ENCODE results near the gene DPH1. TPM values are rescaled to one million over a fixed set of nuclear protein-coding genes. Genes with fewer than 3 reads are reported as not detected.

DPH1 gene
- polyA plus RNA-seq, 1 of the 3 experiments (the other 2 are of a cell fraction): 36.2 TPM

GRCh38 chr17:2067048-2067561 is 37.2 kb downstream of the DPH1 start (continued):
- TF ChIP-seq REST (IDR thresholded peaks at IDR 0.05; ENCODE audit: low read depth, low read length) (no peak), SIN3A (IDR thresholded peaks at IDR 0.05; ENCODE audit: borderline replicate concordance, low read depth, low read length) (no peak), POLR2AphosphoS5 (IDR thresholded peaks at IDR 0.05; ENCODE audit: low read depth, low read length) (no peak), ZBTB33 (IDR thresholded peaks at IDR 0.05; ENCODE audit: borderline replicate concordance, low read depth) (no peak), EZH2phosphoT487 (IDR thresholded peaks at IDR 0.05; ENCODE audit: borderline replicate concordance, low read depth) (no peak), GABPA (IDR thresholded peaks at IDR 0.05; ENCODE audit: low read depth) (no peak), RXRA (IDR thresholded peaks at IDR 0.05; ENCODE audit: borderline replicate concordance, low read depth) (no peak), PBX3 (IDR thresholded peaks at IDR 0.05) (no peak)

- CTCF ChIA-PET: interaction anchor here (0.8 to 7.4 kb wide), 8 partner anchors 9 to 177 kb away, joined by 3 to 81 read pairs (median 5); partner anchors contain the start of gene HIC1
- TF ChIP-seq EZH2phosphoT487 (IDR thresholded peaks at IDR 0.05; ENCODE audit: borderline replicate concordance, low read depth) (no peak), RAD21 (IDR thresholded peaks at IDR 0.05; ENCODE audit: low read length) (no peak), GATA2 (CRISPR knock-in tag; IDR thresholded peaks at IDR 0.05) (no peak), TCF12 (IDR thresholded peaks at IDR 0.05) (peak; percentile 30; the same call in 1 of the 2 replicates), YY1 (IDR thresholded peaks at IDR 0.05; ENCODE audit: low read depth) (no peak), CTCF (IDR thresholded peaks at IDR 0.05) (no peak), FOSL2 (IDR thresholded peaks at IDR 0.05; ENCODE audit: borderline replicate concordance, low read depth) (no peak), ZBTB33 (IDR thresholded peaks at IDR 0.05; ENCODE audit: borderline replicate concordance, low read depth) (no peak), SMC3 (IDR thresholded peaks at IDR 0.05; ENCODE audit: low read depth, low read length) (no peak)
Observed at GRCh38 chr17:2067608-2068024, 37.7 kb downstream of the DPH1 start.

More at GRCh38 chr17:2067608-2068024, 37.7 kb downstream of the DPH1 start:
- H3K4me1 ChIP-seq (ENCODE audit: control insufficient read depth in 1 of 2, insufficient read depth in 2 of 2, low read depth in 1 of 2, low read length in 1 of 2): peaks cover 36 to 43% of the 10 kb centered on the region in 2 experiments; a peak in 3 of 4 replicates
- H4K20me1 ChIP-seq (ENCODE audit: insufficient read depth): no peaks in the 10 kb centered on the region
- H3K9me2 ChIP-seq: no peaks in the 10 kb centered on the region
- 78% methylated on average over 3 of the region's 5 CpGs for WGBS (ENCODE audit: low lambda C conversion rate)
- no peaks in the 10 kb centered on the region for H3K79me2 ChIP-seq (ENCODE audit: insufficient read depth)
- no peak overlapping the region for H2AFZ ChIP-seq (ENCODE audit: low read depth)
- POLR2A ChIA-PET: interaction anchor here (1.2 kb wide), 1 partner anchor 17 kb away, joined by 3 read pairs; no protein-coding TSS in a partner anchor
- peak overlapping the region; percentile 37; the same call in 1 of the 2 replicates for H3K4me2 ChIP-seq
- no peak overlapping the region for H3K4me3 ChIP-seq (ENCODE audit: low read depth in 2 of 2, low read length in 1 of 2)
- no peak overlapping the region for H3K9ac ChIP-seq
- H3K27me3 ChIP-seq (ENCODE audit: insufficient read depth): no peaks in the 10 kb centered on the region
- H3K36me3 ChIP-seq (replicated peaks in 1 of 2; ENCODE audit: control insufficient read depth in 1 of 2, insufficient read depth in 2 of 2, low read length in 1 of 2): peaks cover 22 to 37% of the 10 kb centered on the region in 2 experiments
- no peak for DNase-seq
- H3K9me3 ChIP-seq: no peaks in the 10 kb centered on the region
- peaks cover 15% of the 10 kb centered on the region for H3F3A ChIP-seq (replicated peaks; ENCODE audit: insufficient read depth)
- peak overlapping the region; percentile 69 to 81 for H3K27ac ChIP-seq (ENCODE audit: low read depth in 2 of 2, low read length in 1 of 2)

Data from SK-N-SH (cell line).